ENCODE results near the gene ERICH6B.

ERICH6B gene

GRCh38 chr13:45601680-45602079 is 13.9 kb downstream of the ERICH6B start:
- DNase-seq (ENCODE audit: low read depth) = no peak

GRCh38 chr13:45598597-45598996 is 16.9 kb downstream of the ERICH6B start:
- no peak for DNase-seq (ENCODE audit: low read depth)

- DNase-seq (ENCODE audit: low read depth) = no peak
Measured at GRCh38 chr13:45596800-45597475, 18.6 kb downstream of the ERICH6B start.

- DNase-seq (ENCODE audit: low read depth) = no peak
Measured at GRCh38 chr13:45595965-45596364, 19.6 kb downstream of the ERICH6B start.

- DNase-seq (ENCODE audit: low read depth) = no peak
Measured at GRCh38 chr13:45594764-45595163, 20.8 kb downstream of the ERICH6B start.

GRCh38 chr13:45594227-45594626 is 21.3 kb downstream of the ERICH6B start:
- no peak for DNase-seq (ENCODE audit: low read depth)

- no peak for DNase-seq (ENCODE audit: low read depth)
Measured at GRCh38 chr13:45592758-45593157, 22.8 kb downstream of the ERICH6B start.

- DNase-seq (ENCODE audit: low read depth) = no peak
Measured at GRCh38 chr13:45590066-45590465, 25.5 kb downstream of the ERICH6B start.

GRCh38 chr13:45587897-45588296 is 27.6 kb downstream of the ERICH6B start:
- no peak for DNase-seq (ENCODE audit: low read depth)

GRCh38 chr13:45584816-45585215 is 30.7 kb downstream of the ERICH6B start:
- no peak for DNase-seq (ENCODE audit: low read depth)

- no peak for DNase-seq (ENCODE audit: low read depth)
Measured at GRCh38 chr13:45582408-45583076, 33.0 kb downstream of the ERICH6B start.

- no peak for DNase-seq (ENCODE audit: low read depth)
Measured at GRCh38 chr13:45576466-45576865, 39.1 kb downstream of the ERICH6B start.

- no peak for DNase-seq (ENCODE audit: low read depth)
Measured at GRCh38 chr13:45575830-45576180, 39.7 kb downstream of the ERICH6B start.

GRCh38 chr13:45575146-45575829 is 40.3 kb downstream of the ERICH6B start:
- no peak for DNase-seq (ENCODE audit: low read depth)

GRCh38 chr13:45565331-45565730 is 50.2 kb downstream of the ERICH6B start:
- DNase-seq (ENCODE audit: low read depth) = no peak

GRCh38 chr13:45564133-45564776 is 51.3 kb downstream of the ERICH6B start:
- DNase-seq (ENCODE audit: low read depth) = peak; percentile 5

- no peak for DNase-seq (ENCODE audit: low read depth)
Measured at GRCh38 chr13:45554604-45555109, 60.9 kb downstream of the ERICH6B start.

- DNase-seq (ENCODE audit: low read depth) = no peak
Measured at GRCh38 chr13:45548281-45548680, 67.3 kb downstream of the ERICH6B start.

GRCh38 chr13:45546410-45546765 is 69.2 kb downstream of the ERICH6B start:
- no peak for DNase-seq (ENCODE audit: low read depth)

GRCh38 chr13:45545686-45546409 is 69.7 kb downstream of the ERICH6B start:
- DNase-seq (ENCODE audit: low read depth) = no peak

- no peak for DNase-seq (ENCODE audit: low read depth)
Measured at GRCh38 chr13:45544520-45544919, 71.0 kb downstream of the ERICH6B start.

GRCh38 chr13:45542878-45543277 is 72.7 kb downstream of the ERICH6B start:
- DNase-seq (ENCODE audit: low read depth) = no peak

All from fibroblast of the conjunctiva (primary cell).